HG03520 (cell line): Measurements from ENCODE around the gene AUTS2.
"Not testable (repeated sequence)": the region's sequence is repeated elsewhere in the genome, so short reads cannot be mapped to it uniquely, and the experiment has no call there.

Experiments
- ATAC-seq: cut with Tn5 transposase; IDR thresholded peaks from one replicate; pipeline ENCODE4 v1.9.1; 2021; ENCODE audit warnings: mild to moderate bottlenecking, moderate library complexity; ENCODE audit not compliant: unreplicated experiment

AUTS2 gene

GRCh38 chr7:70355198-70356020, 757.1 kb downstream of the AUTS2 start:
- no peak for ATAC-seq

DNA sequence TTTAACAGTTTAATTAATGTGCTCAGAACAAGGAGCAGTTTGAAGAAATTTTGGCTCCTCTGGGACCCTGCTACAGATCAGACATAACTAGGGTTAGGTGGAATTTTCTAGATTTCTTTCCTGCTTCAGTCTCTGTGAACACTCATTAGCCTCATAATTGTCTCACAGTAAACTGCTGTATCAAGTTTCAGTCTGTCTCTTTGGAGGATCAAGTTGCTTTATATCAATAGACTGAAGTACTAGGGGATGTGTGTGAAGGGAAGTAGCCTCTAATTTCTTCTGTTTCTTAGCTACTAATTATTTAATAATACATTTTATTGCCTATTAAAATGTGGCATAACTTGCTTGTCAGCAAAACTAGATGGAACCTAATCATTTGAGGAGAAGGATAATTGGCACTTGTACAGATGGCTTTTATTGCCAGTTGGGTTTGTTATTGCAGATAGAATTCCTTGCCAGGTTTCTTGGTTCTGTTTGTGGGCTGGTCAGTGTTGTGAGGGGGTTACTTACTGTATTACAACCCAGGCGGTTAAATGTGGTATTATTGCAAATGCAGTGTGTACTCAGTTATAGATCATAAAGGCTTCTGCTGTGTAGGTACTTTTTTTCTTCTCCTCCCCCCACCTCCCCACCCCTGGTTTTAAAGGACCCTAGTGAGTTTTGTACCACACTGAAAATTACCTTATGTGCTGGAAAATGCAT, 758.0 kb downstream of the AUTS2 start:
- no peak for ATAC-seq

- no peak for ATAC-seq
Observed at GRCh38 chr7:70356787-70357328, 758.6 kb downstream of the AUTS2 start.

DNA sequence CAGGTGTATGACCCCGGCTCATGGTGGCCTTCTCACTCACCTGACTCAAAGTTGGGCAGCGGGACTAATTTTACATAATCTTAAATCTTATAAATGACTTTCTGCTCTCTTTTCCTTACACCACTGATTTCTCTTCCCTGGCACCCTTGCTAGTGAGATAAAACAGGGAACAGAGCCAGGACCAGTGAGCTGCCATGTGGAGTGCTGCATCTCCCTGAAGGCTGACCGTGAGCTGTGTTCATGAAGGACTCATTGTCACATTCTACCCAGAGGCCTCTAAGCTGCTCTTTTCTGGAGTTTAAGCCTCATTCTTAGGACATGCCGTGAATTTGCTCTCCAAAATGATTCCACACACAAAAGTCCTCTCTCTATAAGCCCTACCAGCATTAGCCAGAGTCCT, 762.3 kb downstream of the AUTS2 start:
- ATAC-seq: no peak

DNA sequence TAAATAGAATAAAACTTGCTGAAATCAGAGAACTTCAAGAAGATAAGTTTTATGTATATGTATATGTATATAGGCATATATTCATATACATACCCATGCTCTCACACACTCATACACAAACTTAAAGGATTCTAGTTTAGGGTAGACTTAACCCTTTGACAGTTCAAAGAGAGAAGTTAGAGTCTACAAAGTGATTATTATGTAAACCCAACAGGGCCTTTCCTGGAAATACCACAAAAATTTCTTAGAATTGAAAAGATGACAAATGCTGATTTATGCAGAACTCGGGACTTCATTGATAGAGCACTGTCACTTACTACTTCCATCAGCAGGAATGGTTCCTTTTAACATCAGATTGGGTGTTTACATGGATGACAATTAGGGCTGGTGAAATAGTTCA, 763.5 kb downstream of the AUTS2 start:
- no peak for ATAC-seq

- not testable (repeated sequence) for ATAC-seq
Observed at GRCh38 chr7:70364393-70364792, 766.1 kb downstream of the AUTS2 start.

DNA sequence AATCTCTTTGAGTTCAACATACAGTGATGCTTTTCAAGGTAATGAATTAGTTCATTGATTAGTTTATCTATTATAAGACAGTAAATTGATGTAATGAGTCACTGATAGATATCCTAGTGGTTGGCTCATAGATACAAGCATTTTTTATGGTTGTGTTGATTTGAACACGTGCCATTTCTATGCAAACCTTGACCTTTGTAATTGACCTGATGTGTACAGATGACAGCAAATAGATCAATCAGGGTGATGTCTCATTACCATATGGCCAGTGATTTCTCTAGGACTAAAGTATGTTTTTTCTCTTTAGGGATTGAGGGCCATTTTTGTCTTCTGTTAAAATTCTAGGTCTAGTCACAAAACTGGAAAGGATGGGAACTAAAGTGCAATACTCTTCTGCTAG, 773.4 kb downstream of the AUTS2 start:
- ATAC-seq: no peak

GRCh38 chr7:70372768-70373515, 774.7 kb downstream of the AUTS2 start:
- no peak for ATAC-seq

- no peak for ATAC-seq
Observed at GRCh38 chr7:70374772-70375533, 776.7 kb downstream of the AUTS2 start.

- no peak for ATAC-seq
Observed at GRCh38 chr7:70376561-70377031, 778.3 kb downstream of the AUTS2 start.

DNA sequence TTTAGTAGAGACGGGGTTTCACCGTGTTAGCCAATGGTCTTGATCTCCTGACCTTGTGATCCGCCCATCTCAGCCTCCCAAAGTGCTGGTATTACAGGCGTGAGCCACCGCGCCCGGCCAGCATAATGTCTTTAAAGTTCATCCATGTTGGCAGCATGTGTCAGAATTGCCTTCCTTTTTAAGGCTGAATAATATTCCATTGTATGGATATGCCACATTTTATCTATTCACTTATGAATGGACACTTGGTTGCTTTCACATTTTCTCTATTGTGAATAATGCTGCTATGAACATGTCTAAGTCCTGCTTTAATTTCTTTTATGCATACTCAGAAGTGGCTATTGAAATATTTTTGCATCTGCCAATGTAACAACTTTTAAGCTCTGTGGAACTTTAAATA, 779.7 kb downstream of the AUTS2 start:
- ATAC-seq: no peak

DNA sequence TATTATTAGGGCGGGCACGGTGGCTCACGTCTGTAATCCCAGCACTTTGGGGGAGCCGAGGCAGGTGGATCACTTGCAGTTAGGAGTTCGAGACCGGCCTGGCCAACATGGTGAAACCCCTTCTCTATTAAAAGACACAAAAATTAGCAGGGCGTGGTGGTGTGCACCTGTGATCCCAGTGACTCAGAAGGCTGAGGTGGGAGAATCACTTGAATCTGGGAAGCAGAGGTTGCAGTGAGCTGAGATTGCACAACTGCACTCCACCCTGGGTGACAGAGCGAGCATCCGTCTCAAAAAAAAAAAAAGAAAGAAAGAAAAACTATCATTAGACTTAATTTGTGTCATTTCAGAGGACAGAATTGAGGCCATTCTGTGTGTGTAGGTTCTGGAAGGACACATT, 780.9 kb downstream of the AUTS2 start:
- no peak for ATAC-seq

DNA sequence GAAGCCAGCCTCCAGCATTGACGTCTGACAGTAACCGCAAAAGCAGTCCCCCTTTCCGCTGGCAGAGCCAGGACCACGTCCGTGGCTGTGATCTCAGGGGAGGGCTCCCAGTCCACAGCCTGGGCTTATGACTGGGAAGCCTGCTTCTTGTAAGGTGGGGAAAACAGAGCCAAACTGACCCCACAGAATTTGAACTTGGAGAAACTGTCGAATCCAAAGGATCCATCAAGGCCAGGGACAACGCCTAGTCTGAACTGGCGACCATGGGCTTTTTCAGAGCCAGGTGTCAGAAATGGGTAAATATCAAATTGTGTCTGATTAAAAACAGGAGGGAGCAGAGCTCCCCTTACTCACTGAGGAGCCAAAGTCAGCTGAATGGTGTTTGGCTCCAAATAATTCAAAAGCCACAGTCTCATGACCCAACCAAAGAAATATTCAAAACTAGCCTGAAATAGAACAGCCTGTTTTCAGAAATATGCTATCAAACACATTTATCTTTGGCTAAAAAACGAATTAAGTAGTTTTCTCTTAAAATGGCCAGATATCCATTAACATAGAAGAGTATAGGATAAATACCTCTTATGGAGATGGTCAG, 782.2 kb downstream of the AUTS2 start:
- no peak for ATAC-seq

GRCh38 chr7:70383066-70383782, 784.9 kb downstream of the AUTS2 start:
- ATAC-seq: no peak

DNA sequence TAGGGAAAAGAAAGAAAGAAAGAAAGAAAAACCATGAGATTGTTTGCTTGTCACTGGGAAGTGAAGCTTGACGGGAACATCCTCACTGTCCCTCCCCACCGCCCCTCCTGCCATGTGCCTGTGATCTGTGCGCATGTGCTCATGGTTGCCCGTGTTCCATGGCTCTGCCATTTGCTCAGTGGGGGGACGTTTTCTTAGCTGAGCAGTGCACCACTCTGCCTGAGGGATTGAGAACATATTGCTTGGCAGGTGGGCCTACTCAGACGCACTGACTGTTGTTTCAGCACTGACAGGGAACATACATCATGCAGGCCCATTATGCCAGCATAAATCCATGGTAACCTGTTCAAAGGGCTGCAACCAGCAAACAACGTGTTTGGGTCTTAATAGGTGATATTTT, 785.7 kb downstream of the AUTS2 start:
- no peak for ATAC-seq

- no peak for ATAC-seq
Observed at GRCh38 chr7:70384891-70385290, 786.6 kb downstream of the AUTS2 start.

DNA sequence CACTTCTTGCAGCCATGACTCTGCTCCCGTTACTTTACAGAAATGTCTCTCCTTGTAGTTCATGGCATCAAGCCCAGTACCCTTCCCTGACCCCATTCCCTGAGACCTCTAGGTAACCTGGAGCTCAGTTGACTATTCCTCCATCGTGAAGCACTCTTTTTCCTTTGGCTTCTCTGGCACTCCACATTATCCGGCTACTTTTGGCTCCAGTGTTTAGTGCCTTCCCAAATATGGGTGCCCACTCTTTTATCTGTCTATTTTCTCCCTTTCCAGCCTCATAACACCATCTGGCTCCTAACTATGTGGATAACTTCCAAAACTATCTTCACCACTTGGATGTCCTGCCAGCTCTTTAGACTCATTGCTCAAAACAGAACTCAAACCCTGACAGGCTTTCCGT, 788.9 kb downstream of the AUTS2 start:
- no peak for ATAC-seq

DNA sequence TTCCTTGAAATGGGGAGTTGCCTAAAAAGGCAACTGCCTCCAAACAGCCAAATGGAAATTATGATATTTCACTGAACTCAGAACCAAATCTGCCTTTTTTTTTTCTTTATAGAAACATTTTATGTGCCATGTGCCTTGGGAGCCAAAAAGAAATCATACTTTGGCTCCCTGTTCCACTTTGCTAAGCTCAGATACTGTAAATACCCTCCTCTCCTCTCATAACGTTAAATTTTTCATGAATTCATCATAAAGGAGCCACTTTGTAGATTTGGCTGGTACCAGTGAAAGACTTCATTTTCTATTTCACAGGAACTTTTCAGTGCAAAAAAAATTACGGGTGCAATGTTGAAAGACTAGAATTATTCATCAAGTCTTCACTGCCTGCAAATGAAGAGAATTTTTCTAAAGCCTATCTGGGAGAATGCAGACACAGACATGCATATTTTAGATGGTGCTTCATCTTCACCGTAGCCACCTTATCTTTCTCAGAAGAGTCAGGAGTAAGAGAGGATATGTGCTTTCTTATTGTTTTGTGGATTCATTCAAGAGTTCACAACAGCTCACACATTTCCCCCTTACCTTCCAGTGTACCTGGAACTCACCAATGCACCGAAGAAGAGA, 791.4 kb downstream of the AUTS2 start:
- ATAC-seq: no peak

DNA sequence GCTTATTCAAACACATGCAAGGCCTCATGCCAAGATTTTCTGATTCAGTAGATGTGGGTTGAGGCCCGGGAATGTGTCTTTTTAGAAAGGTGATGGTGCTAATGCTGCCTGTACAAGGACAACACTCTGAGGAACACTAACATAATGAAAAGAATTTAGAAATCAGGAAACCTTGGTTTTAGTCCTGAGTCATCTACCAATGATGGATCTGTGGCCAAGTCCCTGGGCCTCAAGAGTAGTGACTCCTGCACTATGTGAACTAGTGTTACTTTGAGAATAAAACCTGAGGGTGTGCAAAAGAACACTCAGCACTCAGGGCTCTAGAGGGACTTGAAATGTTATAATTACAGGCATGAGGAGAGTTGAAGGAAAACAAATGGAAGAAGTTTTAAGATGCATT, 792.0 kb downstream of the AUTS2 start:
- no peak for ATAC-seq
